GM18858 (cell line): ENCODE results near the gene SLC6A6.
"Not testable (repeated sequence)": the region's sequence is repeated elsewhere in the genome, so short reads cannot be mapped to it uniquely, and the experiment has no call there.

Experiments used
- ATAC-seq: cut with Tn5 transposase; IDR thresholded peaks from one replicate; pipeline ENCODE4 v1.9.1; 2021; ENCODE audit not compliant: unreplicated experiment

The SLC6A6 gene

DNA sequence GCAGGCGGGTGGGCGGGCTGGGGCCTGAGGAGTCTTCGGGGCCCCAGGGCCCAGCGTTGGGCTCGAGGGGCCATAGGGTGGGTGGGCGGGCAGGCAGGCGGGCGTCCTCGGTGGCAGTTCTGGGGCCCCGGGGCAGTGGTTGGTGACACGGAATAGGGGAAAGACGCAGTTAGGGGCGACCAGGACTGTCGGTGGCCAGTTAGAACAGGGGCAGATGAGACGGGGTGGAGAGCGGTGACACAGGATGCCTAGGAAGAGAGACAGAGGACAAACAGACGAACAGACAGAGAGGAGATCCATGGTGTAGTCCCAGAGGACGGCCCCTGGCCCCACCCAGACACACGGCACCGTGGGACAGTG, 101.3 kb downstream of the SLC6A6 start:
- ATAC-seq: no peak

- no peak for ATAC-seq
Measured at GRCh38 chr3:14505001-14505802, 102.8 kb downstream of the SLC6A6 start.

- ATAC-seq: no peak
Measured at GRCh38 chr3:14505803-14506500, 103.5 kb downstream of the SLC6A6 start.

DNA sequence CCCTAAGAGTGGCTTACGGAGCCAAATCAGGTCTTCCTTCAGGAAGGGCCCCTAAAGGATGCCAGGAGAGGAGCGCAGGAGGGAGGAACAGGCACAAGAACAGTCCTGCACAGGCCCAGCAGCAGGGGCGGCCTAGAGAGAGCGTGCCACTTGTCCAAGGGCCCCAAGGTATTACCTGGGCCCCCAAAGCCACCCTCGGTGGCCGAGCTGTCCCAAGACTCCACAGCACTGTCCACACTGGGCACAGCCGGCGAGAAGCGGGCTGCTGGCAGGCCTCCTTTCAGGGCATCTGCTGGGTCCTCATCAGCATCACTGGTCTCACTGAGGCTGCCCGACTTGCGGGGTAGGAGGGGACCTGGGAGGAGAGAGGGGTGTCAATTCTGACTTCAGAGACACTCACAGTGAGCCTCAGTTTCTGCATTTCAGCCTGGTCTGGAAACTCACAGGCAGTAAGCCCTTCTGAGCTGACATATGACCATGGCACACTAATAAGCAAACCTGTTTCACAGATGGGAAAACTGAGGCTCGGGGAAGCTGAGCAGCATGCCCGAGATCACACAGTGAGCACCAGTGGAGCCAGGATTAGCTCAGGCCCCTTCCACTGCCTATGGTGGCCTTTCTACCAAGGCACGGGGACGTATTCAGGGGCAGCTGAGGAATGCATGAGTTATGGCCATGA, 104.4 kb downstream of the SLC6A6 start:
- ATAC-seq: no peak

DNA sequence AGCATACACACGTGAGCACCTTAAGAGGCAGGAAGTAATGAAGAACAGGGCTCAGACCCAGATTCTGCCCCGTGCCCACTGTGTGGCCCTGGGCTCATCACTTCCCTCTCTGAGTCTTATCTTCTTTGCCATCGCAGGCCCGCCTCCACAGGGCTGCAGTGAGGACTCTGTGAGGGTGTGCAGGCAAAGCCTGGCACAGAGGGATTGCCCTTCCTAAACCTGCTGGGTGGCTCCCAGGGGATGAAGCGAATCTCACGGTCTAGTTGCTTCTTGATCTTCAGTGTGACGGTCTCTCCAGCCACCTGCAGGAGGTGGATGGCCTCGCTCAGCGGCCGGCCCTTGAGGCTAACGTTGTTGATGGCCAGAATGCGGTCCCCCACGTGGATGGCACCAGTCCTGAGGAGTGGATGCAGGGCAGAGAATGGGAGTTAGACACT, 104.9 kb downstream of the SLC6A6 start:
- no peak for ATAC-seq

DNA sequence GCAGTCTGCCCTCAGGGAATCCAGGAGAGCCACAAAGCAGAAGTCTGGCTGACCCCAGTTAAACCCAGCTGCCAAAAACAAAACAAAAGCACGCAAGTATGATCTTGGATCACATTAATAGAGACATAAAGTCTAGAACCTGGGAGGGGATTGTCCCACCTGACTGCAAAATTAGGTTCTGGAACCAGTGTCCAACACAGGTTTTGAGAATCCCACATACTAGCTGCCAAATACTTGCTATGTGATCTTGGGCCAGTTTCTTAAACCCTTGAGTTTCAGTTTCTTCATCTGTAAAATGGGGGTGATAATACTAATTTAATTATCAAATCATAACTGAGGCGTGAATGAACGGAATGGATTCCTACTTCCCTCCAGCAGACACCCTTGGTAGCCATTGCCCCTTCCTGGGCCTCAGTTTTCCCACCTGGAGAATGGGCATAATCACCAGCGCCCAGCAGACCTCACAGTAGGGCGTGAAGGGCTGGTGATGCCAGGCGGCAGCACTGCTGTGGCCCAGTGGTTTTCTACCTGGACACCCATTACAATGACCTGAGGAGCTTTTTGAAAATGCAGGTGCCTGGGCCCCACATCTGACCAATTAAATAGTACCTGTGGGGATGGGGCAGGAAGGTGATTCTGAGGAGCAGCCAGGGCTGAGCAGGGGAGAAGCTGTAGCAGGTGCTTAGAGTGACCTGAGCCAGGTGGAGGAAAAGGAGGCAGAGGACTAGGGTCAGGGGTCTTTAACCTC, 105.5 kb downstream of the SLC6A6 start:
- no peak for ATAC-seq

DNA sequence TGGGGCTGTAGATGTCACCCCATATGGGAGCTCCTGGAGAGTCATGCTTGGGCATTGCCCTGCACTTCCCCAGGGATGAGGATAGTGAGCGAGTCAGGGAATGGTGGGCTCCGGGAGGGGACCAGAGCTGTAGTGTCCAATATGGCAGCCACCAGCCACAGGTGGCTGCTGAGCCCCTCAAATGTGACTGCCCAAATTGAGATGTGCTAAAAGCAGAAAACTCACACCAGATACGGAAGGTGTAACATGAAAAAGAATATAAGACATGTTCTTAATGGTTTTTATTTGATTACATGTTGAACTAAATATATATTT, 106.1 kb downstream of the SLC6A6 start:
- no peak for ATAC-seq

DNA sequence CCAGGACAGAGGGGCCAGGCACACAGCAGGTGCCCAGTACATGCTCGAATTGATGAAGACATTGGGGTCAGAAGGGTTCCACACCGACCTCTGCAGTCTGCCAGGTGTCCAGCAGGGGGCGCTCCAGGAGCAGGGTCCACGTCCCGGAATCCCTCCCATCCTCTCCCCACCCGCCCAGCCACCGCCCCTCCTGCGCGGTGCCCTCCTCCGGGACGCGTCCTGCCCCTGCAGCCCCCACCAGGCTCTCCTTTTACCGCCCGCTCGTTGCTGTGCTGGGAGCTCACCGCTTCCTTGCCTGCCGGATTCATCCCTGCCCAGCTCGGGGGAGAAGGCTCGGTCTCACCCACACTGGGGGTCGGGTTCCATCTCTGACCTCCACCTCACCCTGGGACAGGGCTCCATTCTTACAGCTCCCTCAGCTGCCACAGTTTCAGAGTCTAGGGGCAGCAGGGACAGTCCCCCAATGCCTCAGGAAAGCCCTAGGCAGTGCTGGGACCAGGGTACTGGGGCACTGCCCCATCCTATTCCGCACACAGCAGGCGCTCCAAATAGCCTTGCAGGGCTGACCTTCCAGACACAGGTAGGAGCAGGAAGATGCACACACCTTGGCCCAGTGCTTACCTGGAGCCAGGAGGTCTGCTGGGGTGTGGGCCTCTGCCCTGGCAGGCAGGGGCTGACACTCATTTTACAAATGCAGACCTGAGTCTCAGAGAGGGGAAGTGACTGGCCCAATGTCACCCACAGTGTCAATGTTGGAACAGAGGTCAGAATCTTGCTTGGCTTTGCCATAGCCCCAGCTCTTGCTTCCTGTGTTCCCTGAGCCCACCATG, 106.8 kb downstream of the SLC6A6 start:
- no peak for ATAC-seq

- no peak for ATAC-seq
Measured at GRCh38 chr3:14509796-14510100, 107.3 kb downstream of the SLC6A6 start.

GRCh38 chr3:14510838-14511622, 108.6 kb downstream of the SLC6A6 start:
- no peak for ATAC-seq

- ATAC-seq: no peak
Measured at GRCh38 chr3:14511623-14512280, 109.3 kb downstream of the SLC6A6 start.

DNA sequence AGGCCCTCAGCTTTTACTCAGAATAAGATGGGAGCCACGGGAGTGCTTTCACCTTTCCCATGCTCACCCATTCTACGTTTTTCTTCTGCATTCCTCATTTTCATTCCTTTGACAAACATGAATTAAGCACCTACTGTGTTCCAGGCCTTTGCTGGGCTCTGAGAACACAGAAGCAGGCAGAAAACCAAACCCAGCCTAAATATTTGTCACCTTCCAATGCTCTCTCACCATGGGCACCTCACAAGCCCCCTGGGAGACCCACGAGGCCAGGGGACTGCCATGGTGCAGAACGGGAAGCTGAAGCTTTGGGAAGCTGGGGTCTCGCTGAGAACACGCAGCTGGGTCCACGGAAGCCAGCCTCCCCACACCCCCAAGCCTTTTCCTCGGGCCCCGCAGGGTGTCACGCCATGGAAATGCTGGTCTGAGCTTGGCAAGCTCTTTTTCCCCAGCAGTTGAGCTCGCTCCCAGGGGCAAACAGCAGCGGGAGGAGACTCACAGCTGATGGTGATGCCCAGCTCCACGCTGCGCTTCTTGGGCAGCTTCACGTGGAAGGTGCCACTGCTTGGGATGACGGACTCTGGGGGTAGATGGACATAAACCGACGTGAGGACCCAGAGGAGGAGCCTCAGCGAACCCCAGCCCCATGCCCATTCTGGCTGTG, 110.0 kb downstream of the SLC6A6 start:
- ATAC-seq: no peak

DNA sequence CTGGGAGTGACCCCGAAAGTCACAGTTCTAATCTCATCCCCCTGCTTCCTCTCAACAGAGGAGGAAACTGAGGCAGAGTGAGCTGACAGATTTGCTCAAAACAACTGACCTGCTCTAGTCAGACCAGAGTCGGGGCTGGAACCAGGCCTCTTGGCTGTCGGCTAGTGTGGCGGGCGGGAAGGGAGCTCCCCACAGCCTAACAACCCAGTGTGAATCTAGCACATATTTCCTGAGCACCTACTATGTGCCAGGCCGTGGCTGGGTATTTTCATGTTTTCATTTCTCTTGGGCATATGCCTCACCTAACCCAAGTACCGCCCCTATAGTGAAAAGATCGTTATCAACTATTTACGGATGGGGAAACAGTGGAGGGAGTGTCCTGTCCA, 110.5 kb downstream of the SLC6A6 start:
- ATAC-seq: no peak

DNA sequence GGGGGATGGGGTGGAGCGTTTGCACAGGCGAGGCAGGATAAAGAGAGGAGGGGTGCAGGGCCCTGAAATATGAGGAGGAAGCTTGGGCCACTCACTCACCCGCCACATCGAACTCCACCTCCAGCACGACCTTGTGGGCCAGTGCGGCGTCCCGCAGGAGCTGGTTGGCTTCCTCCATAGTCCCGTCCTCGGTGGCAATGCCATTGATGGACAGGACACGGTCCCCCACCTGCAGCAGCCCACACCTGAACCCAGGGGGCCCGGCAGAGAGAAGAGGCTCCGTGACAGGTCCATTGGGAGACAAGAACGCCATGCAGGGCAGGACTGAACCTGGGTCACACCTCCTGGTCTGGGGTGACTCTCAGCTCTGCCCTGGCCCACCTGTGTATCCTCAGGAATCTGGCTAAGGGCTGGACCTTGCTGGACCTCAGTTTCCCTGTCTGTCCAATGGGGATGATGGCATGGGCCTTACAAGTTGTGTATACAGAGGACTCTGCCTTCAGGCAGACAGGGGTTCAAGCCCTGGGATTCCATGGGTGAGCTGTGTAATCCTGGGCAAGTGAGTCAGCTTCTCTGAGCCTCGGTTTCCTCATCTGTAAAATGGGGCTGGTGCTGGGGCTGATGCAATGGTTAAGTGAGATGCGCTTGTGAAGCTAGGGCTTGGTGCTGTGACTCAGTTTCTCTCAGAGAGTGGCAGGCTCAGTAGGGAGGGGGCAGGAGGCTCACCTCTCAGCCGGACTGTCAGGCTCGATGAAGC, 111.3 kb downstream of the SLC6A6 start:
- ATAC-seq: no peak

- ATAC-seq: no peak
Measured at GRCh38 chr3:14514323-14514720, 111.9 kb downstream of the SLC6A6 start.

DNA sequence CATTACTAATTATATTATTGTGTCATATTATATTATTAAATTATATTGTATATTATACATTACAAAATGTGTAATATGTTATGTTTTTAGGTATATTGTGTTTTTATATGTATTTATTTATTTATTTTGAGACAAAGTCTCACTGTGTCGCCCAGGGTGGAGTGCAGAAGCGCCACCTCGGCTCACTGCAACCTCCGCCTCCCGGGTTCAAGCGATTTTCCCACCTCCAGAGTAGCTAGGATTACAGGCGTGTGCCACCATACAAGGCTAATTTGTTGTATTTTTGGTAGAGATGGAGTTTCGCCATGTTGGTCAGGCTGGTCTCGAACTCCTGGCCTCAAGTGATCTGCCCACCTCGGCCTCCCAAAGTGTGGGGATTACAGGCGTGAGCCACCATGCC, 113.1 kb downstream of the SLC6A6 start:
- ATAC-seq: not testable (repeated sequence)

GRCh38 chr3:14516738-14517345, 114.4 kb downstream of the SLC6A6 start:
- no peak for ATAC-seq
